ENCODE data around the gene PRSS35.
A peak's percentile ranks its signal among the peaks of the same experiment; 100 is the strongest.
"Not testable (repeated sequence)": the region's sequence is repeated elsewhere in the genome, so short reads cannot be mapped to it uniquely, and the experiment has no call there.

PRSS35 gene

GRCh38 chr6:83511901-83512681 lies at the start of gene PRSS35:
PRSS35 (plus strand) TSS chr6:83512534; CDS start chr6:83523442, 10,908 bp downstream.
- DNase-seq: peak; percentile 68

DNA sequence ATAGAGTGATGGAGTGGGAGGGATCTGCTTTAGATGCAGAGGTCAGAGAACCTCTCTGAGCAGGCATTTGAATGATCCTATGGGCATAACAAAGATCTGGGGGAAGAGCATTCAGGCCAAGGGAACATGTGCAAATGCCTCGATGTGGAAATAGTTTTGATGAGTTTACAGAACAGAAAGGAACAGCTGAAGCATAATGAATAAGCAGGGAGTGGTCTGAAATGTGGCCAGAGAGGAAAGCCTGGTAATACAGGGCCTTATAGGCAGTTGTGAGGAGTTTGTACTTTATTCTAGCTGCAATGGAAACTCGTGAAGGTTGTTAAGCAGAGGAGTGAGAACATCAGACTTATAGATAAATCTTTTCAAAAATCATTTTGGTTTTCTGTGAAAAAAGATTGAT lies 48.4 kb upstream of the PRSS35 start:
- no peak for DNase-seq

DNA sequence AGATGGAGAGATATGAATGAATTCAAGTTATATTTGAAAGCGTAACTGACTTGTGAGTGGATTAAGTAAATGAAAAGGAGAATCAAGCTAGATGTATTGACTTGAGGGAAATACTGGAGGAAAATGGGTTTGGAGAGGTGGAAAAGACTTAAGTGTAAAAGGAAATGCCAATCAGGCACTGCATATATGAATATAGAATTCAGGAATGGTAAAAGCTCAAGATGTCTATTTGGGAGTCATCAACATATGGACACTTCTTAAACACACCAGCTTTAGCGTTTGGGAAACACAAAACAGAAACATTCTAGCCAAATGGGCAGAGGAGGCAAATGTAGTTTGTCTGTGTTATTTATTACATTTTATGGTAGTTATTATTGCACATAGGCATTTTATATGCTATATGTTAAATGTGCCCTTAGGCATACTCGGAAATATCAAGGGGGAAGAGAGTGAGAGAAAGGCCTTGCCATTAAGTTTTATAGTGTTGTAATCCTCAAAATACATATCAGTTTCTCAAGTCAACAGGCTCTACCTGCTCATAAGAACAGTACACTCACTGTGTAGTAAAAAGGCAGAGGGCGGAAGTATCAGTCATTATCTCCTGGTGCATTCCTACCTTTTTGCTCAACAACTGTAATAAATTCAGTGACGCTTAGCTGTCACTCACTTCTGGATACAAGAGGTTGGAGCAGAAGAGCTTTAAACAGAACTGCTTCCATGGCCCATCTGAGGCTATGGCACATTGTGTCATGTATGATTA lies 47.8 kb upstream of the PRSS35 start:
- peak; percentile 6 for DNase-seq

DNA sequence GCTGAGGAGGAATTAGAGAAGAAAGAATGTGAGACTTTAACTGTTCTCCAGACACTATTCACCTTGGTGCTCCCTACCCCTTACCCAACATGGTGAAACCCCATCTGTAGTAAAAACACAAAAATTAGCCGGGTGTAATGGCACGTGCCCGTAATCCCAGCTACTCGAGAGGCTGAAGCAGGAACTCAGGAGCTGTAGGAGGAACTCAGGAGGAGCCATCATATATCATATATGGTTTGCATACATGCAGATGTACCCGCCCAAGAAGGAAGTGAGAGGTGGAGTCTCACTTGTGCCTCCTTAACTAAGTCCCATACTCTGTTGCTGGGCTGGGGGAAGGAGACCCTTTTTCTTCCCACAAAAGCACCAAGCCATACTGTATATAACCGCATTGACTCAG lies 46.0 kb upstream of the PRSS35 start:
- no peak for DNase-seq

DNA sequence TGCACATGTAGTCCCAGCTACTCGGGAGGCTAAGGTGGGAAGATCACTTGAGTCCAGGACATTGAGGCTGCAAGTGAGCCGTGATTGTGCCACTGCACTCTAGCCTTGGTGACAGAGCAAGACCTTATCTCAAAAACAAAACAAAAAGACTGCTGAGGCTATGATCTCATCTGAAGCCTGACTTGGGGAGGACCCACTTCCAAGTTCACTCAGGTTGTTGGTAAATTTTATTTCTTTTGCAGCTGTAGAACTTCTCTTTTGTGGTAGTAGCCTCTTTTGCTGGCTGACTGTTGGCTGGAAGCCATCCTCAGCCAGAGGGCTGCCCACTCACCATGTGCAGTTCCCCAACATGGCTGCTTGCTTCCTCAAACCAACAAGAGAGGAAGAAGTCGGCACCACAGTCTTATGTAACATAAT lies 44.7 kb upstream of the PRSS35 start:
- DNase-seq: no peak

DNA sequence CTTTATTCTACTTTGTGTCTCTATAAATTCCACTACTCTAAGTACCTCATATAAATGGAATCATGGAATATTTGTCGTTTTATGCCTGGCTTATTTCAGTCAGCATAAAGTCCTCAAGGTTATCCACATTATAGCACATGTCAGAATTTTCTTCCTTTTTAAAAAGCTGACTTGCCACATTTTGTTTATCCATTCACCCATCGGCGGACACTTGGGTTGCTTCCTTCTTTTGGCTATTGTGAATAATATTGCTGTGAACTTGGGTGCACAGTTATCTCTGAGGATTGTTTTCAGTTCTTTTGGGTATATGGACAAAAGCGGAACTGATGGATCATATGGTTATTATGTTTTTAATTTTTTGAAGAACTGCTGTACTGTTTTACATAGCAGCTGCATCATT lies 42.3 kb upstream of the PRSS35 start:
- no peak for DNase-seq

DNA sequence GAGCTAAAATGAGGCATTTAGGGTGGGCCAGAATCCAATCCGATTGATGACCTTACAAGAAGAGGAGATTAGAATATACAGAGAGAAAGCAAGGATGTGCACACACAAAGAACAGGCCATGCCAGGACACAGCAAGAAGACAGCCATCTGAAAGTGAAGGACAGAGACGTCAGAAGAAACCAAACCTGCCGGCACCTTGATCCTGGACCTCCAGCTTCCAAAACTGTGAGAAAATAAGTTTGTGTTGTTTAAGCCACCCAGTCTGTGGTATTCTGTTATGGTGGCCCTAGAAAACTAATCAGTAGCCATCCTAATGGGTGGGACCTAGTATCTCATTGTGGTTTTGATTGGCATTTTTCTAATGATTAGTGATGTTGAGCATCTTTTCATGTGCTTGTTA lies 41.7 kb upstream of the PRSS35 start:
- no peak for DNase-seq

GRCh38 chr6:83472767-83473166 lies 39.6 kb upstream of the PRSS35 start:
- no peak for DNase-seq

GRCh38 chr6:83474309-83474708 lies 38.0 kb upstream of the PRSS35 start:
- DNase-seq: no peak

- no peak for DNase-seq
Measured at GRCh38 chr6:83476971-83477370, 35.4 kb upstream of the PRSS35 start.

DNA sequence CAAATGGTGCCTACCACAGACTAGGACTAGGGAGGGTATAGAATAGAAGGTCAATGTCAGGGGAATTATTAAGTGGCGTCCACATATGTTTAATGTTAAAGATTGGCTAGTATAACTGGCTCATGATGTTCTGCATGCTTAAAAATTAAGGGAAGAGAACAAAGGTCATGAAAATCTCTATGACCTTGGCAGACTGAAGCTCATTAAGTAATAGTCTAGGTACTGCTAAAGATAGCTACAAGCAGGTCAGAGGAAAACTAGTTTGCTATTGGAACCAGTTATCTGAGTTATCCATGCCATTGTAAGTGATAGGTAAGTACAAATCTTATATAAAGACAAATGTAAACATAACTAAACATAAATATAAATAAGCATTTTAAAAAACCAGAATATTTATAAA lies 32.9 kb upstream of the PRSS35 start:
- no peak for DNase-seq

DNA sequence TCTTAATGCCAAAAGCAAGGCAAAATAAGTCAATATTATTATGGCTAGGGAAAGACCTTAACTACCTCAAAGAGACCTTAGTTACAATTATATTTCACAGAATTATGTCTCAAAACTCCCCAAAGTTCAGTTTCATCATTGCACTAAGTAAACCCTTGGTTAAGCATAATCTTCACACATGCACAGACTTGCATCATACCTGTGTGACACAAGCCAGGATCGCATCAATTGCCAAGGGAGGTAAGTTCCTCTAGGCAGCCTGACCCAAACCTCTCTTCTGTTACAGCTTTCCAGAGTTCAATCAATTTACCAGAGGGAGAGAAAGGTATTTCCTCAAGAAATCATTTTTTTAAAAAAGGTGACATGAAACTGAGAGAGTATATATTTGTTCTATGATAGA lies 31.9 kb upstream of the PRSS35 start:
- DNase-seq: no peak

DNA sequence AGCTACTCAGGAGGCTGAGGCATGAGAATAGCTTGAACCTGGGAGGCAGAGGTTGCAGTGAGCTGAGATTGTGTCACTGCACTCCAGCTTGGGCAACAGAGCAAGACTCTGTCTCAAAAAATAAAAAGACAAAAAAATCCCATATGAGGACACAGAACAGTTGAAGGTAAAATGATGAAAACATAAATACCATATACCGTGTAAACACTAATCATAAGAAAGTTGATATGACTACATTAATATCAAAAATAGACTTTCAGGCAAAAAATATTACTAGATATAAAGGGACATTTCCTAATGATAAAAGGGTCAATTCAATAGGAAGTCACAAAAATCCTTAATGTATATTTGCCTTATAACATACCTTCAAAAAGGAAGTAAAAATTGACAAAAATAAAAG lies 30.4 kb upstream of the PRSS35 start:
- DNase-seq: not testable (repeated sequence)

DNA sequence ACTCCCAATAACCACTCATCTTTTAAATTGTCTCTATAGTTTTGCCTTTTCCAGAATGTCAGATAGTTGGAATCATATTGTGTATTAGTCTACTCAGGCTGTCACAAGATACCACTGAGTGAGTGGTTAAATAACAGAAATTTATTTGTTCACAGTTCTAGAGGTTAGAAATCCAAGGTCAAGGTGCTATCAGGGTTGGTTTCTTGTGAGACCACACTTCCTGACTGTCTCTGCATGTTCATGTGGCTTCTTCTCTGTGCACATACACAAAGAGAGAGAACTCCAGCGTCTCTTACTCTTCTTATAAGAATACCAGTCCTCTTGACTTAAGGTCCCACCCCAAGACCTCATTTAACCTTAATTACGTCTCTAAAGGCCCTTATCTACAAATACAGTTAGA lies 23.9 kb upstream of the PRSS35 start:
- DNase-seq: no peak

DNA sequence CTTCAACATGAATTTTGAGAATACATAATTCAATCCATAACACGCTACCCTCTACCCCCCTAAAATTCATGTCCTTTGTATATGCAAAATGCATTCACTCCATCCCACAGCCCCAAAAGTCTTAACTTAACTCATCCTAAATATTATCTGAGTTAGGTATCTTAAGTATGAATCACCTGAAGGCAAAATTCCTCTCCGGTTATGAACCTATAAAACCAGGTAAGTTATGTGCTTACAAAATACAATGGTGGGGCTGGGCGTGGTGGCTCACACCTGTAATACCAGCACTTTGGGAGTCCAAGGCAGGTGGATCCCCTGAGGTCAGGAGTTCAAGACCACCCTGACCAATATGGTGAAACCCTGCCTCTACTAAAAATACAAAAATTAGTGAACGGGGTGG lies 23.5 kb upstream of the PRSS35 start:
- DNase-seq: no peak

DNA sequence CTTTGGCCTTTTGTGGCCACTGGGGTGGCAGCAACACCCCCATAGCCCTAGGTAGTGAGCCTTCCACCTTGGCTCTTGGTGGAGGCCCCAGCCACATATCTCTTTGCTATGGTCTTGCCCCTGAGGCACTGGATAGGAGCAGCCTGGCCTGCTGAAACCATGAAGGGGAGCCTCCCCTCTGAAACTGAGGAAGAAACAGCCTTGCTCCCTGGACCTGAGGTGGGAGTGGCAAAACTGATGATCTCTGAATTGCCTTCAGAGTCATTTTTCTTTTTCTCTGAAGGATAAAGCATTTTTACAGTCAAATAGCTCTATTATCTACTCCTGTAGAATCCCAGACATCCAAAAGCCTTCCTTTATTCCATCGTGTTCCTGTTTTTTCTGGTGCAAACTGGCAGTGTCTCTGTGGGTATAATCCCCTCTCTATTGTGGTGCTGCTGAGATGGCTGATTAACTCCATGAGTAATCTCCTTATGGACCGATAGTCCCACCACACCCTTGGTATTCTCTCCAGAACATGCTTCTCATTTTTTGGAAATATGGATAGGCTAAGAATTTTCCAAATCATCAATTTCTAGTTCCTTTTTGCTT lies 22.0 kb upstream of the PRSS35 start:
- DNase-seq: no peak

DNA sequence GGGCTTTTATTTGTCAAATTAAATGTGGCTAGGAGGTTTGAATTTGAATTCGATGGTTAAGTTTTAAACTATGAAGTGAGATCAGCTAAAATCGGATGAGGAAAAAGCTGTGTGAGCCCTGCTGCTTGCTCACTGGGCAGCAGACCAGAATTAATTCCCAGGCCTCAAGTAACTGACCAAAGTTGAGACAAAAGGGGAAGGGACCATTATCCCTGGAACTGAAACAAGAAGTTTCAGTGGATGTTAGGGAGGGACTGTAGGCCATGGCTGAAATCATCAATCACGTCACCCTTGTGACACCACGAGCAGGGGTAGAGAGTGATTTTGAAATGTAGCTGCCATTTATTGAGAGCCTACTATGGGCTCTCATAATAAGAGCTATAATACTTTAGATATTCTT lies 7.0 kb upstream of the PRSS35 start:
- DNase-seq: no peak

DNA sequence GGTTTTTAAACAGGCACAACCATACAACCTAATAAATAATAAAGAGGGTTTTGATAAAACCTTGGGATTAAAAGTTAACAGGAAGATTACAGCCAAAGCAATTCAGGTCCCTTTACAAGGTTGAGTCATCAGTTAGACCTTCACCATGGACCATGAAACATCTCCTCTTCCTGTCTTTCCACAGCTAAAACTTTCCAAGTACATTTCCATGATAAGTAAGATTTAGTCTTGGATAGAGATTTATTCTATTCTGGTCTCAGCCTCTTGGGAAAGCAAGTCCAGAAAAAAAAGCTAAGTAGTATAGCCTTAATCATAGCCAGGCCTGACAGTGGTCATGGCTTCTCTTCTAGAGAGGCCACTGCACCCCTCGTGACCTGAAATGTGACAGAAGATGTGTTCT lies 2.9 kb upstream of the PRSS35 start:
- no peak for DNase-seq

DNA sequence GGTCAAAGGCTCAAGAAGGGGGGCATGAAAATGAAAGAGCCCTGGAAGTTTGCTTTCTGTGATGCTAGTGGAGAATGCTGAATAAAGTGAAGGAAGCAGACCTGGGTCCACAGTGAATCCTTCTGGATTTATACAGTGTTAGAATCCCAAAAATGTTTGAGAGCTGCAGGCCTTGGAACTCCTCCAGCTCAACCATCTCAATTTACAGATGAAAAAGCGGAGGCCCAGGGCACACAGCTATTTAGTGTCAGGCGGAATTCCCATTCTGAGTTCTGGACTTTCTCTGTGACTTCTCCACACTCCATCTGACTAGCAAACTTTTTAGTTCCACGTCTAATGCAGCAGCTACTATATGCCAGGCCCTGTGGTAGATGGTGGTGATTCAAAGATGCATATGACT lies 1.5 kb upstream of the PRSS35 start:
- no peak for DNase-seq

GRCh38 chr6:83511266-83511665 lies 1.1 kb upstream of the PRSS35 start:
- no peak for DNase-seq

- no peak for DNase-seq
Measured at GRCh38 chr6:83514466-83514865, 2.1 kb downstream of the PRSS35 start.

- no peak for DNase-seq
Measured at GRCh38 chr6:83514866-83515466, 2.6 kb downstream of the PRSS35 start.

- DNase-seq: no peak
Measured at GRCh38 chr6:83517500-83517899, 5.2 kb downstream of the PRSS35 start.
